ENCODE results near the gene TMEM79. TPM values are rescaled to one million over a fixed set of nuclear protein-coding genes. Genes with fewer than 3 reads are reported as not detected.

The TMEM79 gene
- total and polyA plus RNA-seq, 2 of the 4 experiments (the other 2 are of a cell fraction) = 0.54 to 3.3 TPM

GRCh38 chr1:156320560-156320959 lies 36.4 kb downstream of the TMEM79 start:
- no CpG with 5 or more reads among the region's 3 CpGs for WGBS, 2 experiments (ENCODE audit: extremely low coverage in 2 of 2, insufficient read length in 1 of 2)
- intact Hi-C loops (cut with micrococcal nuclease) = no loop called here
- Histone ChIP-seq H3K4me1 (ENCODE audit: control insufficient read depth, insufficient read depth, low read length) (peaks cover 6% of the 10 kb centered on the region), H3K79me1 (ENCODE audit: low read depth in 1 of 2, low read length in 2 of 2) (peaks cover 13 to 42% of the 10 kb centered on the region in 2 experiments), H2BK5ac (ENCODE audit: low read depth, low read length, poor library complexity, severe bottlenecking) (peak overlapping the region; percentile 10), H3K4me3 (ENCODE audit: insufficient read depth, low read depth, low read length) (no peak overlapping the region), H4K20me1 (ENCODE audit: insufficient read depth, low read length) (peaks cover 21% of the 10 kb centered on the region; the same call in 1 of the 2 replicates), H2BK20ac (ENCODE audit: low read depth, low read length) (no peak overlapping the region), H3K9me3 (ENCODE audit: control insufficient read depth, insufficient read depth, low read length) (no peaks in the 10 kb centered on the region), H3K27me3 (ENCODE audit: control insufficient read depth, insufficient read depth, low read length) (no peaks in the 10 kb centered on the region), H3K9ac (ENCODE audit: low read depth, low read length) (no peak overlapping the region), H2BK15ac (ENCODE audit: low read depth, low read length) (no peak overlapping the region), H2AK5ac (ENCODE audit: low read depth, low read length) (no peak overlapping the region), H3K18ac (ENCODE audit: low read depth, low read length) (no peak overlapping the region), H2AK9ac (replicated peaks; ENCODE audit: low read depth, low read length, poor library complexity) (no peak overlapping the region), H3K56ac (ENCODE audit: extremely low read depth, insufficient read depth, low read length) (no peak overlapping the region), H3K4me2 (ENCODE audit: low read depth, low read length) (no peak overlapping the region), H4K91ac (ENCODE audit: insufficient read depth, low read depth, low read length) (no peak overlapping the region), H2AFZ (replicated peaks; ENCODE audit: low read length, poor library complexity) (no peak overlapping the region), H4K5ac (ENCODE audit: low read depth, low read length) (no peak overlapping the region), H3K9me1 (ENCODE audit: insufficient read depth, low read length) (no peaks in the 10 kb centered on the region), H3K14ac (replicated peaks; ENCODE audit: low read depth, low read length) (no peak overlapping the region), H3K23ac (ENCODE audit: low read depth, low read length) (no peak overlapping the region), H2BK120ac (ENCODE audit: low read depth, low read length) (no peak overlapping the region), H4K8ac (ENCODE audit: low read depth in 2 of 2, low read length in 2 of 2) (no peak overlapping the region), H3K36me3 (ENCODE audit: control insufficient read depth, insufficient read depth, low read length) (peaks cover 70% of the 10 kb centered on the region), H3K27ac (ENCODE audit: insufficient read depth, low read length) (no peak overlapping the region), H3K4ac (ENCODE audit: low read depth, low read length) (no peak overlapping the region)
- TF ChIP-seq RAD21 (IDR thresholded peaks at IDR 0.05; ENCODE audit: low read length) (no peak), BHLHE40 (IDR thresholded peaks at IDR 0.05; ENCODE audit: low read depth, low read length) (no peak), FOS (IDR thresholded peaks at IDR 0.05; ENCODE audit: low read depth, low read length) (no peak)
- in situ Hi-C loops (cut with MboI; ENCODE audit: low sequenced_read_pairs) = no loop called here
- no TSS peak for BruUV-seq (replicated peaks)
- ChIA-PET POLR2A (ENCODE audit: unreplicated experiment) (no interaction called here), CTCF (interaction anchor here (0.9 kb wide), 1 partner anchor 16 kb away, joined by 3 read pairs; no protein-coding TSS in a partner anchor)
- dilution Hi-C loops (cut with HindIII; ENCODE audit: low sequenced_read_pairs, unreplicated experiment) = no loop called here
- DNase-seq (peak; percentile 21), ATAC-seq (ENCODE audit: low read depth) (no peak)

All from IMR-90 (cell line).